ENCODE data around the gene ENPP6.

ENPP6 gene

DNA sequence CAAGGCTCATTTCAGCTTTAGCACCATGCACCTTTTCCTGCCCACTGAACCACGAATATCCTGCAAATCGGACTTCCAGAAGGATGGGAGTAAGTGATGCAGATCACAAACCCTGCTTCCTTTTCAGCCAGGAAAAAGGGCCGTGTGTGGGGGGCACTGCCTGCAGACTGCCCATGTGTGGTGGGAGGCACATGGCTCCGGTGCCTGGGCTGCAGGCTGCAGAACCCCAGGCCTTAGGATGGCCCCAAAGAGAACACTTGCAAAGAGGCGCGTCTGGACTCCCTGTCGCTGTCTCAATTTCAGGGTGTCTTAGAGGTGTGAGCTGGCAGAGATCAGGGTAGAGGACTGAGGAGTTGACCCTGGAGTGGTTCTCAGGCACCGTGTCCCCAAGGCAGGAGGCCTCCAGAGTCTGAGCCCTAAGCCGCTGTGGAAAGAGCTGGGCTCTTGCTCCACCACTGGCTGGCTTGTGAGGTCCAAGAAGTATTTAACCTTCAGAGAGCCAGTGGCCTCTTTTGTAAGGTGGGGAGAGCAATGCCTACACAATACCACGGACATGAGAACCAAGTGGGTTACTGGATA lies 97.0 kb downstream of the ENPP6 start:
- no peak for DNase-seq
- in situ Hi-C loops (cut with HindIII; ENCODE audit: low pct_ligation_motif_present, low pct_unique_long_range_greater_than_20kb, low sequenced_read_pairs): no loop called here

DNA sequence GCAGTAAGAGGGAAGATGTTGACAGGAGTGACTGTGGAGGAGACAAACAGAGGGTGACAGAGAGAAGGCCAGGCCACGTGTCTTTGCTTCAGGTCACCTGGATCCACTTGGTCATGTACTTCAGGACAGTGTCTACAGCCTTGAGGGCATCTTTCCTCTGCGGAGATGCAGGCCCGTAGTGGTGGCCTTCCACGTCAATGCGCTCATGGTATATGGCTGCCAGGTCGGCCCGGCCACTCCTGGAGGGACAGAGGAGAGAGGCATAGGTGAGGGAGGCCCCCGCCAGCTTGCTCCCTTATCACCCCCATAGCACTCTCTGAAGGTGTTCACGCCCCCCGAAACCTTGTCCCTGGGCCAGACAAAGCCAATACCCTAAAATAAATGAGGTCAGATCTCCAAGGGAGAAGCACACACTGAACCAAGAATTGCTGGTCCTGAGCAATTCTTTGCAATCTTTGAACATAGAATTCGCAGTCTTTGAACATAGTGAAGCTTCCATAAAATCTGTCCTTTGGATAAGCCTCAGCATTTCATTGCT lies 99.9 kb downstream of the ENPP6 start:
- DNase-seq: no peak
- in situ Hi-C loops (cut with HindIII; ENCODE audit: low pct_ligation_motif_present, low pct_unique_long_range_greater_than_20kb, low sequenced_read_pairs): no loop called here

DNA sequence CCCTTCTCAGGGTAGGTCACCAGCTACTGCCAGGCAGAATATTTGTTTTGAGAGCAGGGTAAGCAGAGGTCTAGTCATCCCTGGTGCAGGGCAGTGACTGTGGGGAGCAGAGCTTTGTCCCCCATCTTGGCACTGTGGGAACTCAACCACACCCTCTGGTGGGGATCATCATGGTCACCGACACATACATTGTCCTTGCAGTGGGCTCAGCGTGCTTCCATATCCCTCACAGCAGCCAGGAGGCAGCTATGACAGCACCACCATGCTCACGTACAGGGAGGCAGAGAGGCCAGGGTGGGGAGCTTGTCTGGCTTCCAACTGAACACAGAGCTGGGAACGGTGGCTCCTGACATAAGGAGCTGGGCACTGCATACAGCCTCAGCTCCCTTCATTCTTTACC lies 102.3 kb downstream of the ENPP6 start:
- DNase-seq: no peak
- in situ Hi-C loops (cut with HindIII; ENCODE audit: low pct_ligation_motif_present, low pct_unique_long_range_greater_than_20kb, low sequenced_read_pairs): no loop called here

DNA sequence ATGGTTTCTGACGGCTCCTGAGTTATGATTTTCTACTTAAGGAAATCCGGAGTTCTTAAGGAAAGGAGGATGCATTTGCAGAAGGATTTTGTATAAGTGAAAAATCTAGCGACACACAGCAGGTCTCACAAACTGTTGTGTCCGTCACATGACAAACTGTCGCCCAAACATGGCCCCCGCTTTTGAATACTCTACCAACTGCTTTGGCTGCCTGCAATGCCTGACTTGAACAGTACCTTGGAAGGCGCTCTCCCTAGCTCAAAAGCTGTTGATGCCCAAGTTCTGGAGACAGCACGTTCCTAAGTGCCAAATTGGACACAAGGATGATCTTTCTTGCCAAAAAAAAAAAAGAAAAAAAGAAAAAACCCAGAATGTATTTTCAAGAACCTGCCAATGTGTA lies 103.2 kb downstream of the ENPP6 start:
- DNase-seq: no peak
- in situ Hi-C loops (cut with HindIII; ENCODE audit: low pct_ligation_motif_present, low pct_unique_long_range_greater_than_20kb, low sequenced_read_pairs): no loop called here

DNA sequence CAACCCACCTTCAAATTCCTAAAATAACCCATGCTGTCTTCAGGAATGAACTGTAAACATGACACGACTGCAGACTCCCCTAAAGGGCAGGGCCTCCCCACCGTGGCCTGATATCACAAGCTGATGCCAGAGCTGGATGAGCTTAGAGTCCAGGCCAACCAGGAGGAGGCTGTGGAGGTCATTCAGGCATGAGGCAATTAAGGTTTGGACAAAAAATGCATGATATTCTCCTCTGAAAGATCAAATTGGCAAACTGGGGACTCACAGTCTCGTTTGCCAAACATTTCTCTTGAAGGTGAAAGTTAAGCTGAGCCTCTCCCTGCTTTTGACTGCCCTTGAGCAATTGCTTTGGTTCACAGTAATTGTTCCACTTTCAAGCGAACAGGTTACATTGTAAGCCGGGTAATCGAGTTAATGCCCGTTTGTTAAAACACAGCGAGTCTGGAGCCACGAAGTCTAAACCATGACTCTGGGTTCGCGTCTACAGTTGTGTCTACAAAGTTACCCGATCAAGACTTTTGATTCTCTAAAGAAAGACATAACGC lies 105.6 kb downstream of the ENPP6 start:
- DNase-seq: no peak
- in situ Hi-C loops (cut with HindIII; ENCODE audit: low pct_ligation_motif_present, low pct_unique_long_range_greater_than_20kb, low sequenced_read_pairs): no loop called here

DNA sequence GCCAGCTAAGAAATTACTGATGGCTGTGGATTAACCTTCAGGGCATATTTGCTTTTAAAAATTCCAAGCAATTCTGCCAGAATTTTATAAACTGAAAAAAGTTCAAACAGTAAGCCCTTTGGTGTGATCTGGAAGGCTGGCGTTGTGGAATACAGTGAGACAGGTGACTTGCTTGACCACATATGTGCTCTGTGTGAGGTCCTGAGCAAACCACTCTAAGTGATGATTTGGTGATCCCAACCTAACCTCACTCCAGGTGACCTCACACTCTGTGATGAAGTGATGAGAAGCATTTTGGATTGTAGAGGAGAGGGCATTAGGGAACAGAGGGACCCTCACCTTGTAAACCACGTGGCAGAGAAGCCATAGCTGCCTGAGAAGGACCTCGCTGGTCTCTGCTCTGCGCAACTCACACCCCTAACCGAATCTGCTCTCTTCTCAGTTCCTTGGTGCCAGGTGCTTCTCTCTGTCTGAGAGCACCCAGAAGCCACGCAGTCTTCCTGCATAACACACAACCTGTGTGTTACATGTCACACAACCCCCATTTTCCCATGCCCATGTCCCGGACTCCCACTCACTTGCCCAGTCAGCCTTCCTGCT lies 106.3 kb downstream of the ENPP6 start:
- in situ Hi-C loops (cut with HindIII; ENCODE audit: low pct_ligation_motif_present, low pct_unique_long_range_greater_than_20kb, low sequenced_read_pairs): no loop called here
- no peak for DNase-seq

DNA sequence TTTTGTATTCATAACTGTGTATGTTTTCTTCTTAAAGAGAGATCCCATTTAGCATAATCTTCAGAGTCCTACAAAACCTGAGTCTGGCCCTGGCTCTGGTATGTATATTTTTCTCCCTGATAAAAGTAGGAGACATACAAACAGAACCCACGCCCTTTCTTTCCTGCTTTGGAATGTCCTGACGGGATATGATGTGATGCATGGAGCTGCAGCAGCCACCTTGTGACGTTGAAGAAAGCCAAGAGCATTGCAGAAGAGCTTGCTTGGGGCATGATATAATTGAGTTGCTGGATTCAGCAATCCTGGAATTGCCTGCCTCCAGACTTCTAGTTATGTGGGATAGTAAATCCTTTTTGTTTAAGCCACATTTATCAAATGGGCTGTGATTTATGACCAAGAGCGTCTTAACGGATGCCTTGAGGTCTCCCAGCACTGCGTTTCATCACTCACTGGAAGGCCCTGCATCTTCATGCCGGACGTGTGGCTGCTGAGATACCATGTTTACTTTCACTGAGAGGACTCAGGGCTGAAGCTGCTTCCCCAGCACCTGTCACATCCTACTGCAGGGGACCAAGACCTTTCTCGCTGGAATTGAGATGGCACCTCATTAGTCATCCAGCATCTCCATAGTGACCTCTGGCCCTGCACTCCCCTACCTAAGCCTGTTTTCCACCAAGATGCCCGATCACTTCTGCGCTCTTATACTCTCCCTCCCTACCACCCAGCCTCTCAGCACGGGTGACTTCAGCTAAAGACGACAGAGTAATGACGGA lies 107.0 kb downstream of the ENPP6 start:
- DNase-seq: no peak
- in situ Hi-C loops (cut with HindIII; ENCODE audit: low pct_ligation_motif_present, low pct_unique_long_range_greater_than_20kb, low sequenced_read_pairs): no loop called here

DNA sequence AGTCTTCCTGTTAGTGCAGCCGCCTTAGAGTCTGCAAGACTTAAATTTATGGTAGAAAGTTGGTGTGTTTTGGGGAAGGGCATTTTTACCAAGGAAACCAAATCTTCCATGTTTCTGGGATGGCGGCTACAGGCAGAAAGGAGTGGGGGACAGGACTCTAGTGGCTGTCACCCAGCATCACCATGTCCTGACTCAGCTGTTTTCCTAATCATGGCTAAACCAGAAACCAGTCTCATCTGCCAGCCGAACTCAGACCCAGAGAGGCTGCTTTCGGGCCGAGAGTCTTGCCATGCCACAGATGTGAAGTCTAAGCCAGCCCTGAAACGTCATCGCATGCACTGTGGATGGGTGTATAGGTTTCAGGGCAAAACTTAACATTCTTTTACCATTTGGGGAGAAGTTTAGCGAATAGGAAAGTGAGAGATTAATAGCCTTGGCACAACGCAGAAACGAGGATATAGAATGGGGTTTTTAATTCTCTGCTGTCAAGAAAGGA lies 109.6 kb downstream of the ENPP6 start:
- in situ Hi-C loops (cut with HindIII; ENCODE audit: low pct_ligation_motif_present, low pct_unique_long_range_greater_than_20kb, low sequenced_read_pairs): no loop called here
- no peak for DNase-seq

DNA sequence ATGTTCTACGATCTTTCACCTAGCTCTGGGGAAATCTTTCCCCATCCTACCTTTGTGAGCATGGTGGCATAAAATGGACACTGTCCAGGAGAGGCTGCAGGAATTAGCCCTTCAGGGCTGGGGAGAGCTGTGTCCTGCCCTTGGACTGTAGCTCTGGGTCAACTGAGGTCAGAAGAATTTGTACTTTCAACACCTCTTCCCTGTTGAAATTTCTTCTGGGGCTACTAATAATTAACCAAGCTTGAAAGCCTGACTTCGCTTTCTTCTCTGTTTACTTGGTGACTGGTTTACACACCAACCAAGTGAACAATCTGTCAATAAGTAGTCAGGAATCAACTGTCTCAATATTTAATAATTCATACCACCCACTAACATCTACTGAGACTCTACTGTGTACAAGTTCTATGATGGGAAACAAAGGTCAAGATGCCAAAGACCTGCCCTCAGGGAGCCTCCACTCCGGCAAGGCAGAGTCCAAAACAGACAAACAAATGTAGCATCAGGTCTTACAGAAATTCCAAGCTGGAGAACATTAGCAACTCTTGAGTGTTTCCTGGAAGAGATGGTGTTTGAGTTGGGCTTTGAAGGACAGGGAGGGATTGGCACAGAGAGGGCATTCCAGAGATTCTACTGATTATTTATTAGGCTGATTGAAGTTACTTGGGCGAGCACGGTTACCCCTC lies 113.1 kb downstream of the ENPP6 start:
- DNase-seq: no peak
- in situ Hi-C loops (cut with HindIII; ENCODE audit: low pct_ligation_motif_present, low pct_unique_long_range_greater_than_20kb, low sequenced_read_pairs): no loop called here

DNA sequence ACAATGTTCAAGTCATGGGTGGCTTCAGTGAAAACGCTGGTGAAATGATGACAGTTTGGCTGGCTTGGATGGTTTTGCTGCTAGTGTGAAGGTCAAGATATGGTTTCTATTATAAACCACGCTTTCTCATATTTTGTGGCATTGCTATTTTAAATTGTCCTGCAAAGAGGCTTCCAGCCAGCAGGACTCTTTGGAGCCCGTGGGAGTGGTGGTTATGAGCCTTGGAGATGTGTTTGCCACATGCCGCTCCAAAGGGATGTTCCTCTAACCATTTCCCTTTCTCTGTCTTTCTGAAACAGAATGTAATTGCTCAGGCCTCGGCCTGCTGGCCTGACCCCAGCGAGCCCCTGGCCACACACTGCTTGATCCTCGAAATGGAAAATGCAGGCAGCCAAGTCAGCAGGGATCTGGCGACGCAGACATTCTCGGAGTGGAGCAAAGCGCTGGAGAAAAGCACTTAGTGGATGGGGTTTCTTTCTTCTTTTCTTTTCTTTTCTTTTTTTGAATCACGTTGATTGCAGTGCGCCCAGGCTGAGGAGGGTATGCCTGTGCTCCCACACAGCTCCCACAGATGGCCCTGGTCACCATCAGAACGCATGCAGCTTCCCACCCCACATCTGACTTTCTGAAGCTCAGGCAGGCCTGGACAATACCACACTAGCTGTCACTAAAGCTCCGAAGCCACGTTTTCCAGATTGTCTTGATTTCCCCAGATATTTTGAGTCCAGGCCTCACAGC lies 114.0 kb downstream of the ENPP6 start:
- in situ Hi-C loops (cut with HindIII; ENCODE audit: low pct_ligation_motif_present, low pct_unique_long_range_greater_than_20kb, low sequenced_read_pairs): no loop called here
- no peak for DNase-seq

DNA sequence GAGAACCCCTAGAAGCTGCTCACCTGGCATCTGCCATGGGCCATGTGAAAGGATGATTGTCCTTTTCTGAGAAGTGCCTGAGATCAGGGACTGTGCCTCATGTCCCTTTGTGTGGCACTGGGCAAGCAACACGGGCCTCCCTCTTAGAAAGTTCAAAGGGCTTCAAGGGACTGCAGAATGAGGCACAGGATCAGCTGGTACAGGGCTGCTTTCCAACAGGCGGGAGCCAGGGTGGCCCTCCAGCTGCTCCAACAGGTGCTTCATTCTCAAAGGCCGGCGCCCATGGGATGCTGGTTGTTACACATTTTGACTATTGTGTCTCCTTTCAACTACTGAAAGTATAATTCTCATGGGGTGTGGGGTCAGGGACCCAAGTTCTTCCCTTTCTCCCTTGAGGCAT lies 114.7 kb downstream of the ENPP6 start:
- in situ Hi-C loops (cut with HindIII; ENCODE audit: low pct_ligation_motif_present, low pct_unique_long_range_greater_than_20kb, low sequenced_read_pairs): no loop called here
- no peak for DNase-seq

DNA sequence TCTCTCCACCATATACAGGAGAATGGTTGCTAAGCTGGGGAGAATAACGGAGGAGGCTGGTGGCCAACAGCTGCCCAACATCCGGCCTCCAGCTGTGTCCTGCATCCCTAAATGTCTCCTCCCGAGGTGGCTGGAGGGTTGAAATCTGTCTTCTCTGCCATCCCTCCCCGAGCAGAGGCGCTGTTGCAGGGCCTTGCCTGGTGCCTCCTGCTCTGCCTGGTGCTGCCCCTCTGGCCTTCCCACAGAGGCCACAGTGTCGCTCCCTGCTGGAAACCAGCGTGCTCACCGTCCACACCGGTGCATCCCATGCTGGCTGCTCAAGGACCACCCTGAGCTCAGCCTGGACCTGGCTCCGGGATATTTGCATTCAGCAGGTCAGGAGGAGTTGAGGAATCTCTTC lies 115.2 kb downstream of the ENPP6 start:
- DNase-seq: no peak
- in situ Hi-C loops (cut with HindIII; ENCODE audit: low pct_ligation_motif_present, low pct_unique_long_range_greater_than_20kb, low sequenced_read_pairs): no loop called here

DNA sequence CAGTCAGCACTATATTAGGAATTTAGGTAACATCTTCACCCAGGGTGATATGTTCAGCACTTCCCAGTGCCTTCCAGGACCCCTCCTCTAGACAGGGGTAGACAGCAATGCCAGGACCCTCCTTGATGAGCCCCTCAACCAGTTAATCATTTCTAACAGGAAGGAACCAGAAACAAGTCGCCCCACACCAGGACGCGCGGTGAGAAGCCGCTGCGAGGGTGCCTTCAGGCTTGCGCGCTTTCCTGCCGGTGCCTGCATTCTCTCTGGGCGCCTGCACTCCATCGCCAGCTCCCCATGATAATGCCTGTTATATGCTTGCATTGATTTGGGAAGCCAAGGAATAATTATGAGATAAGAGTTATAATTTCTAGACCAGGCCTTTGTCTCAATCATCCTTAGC lies 116.0 kb downstream of the ENPP6 start:
- no peak for DNase-seq
- in situ Hi-C loops (cut with HindIII; ENCODE audit: low pct_ligation_motif_present, low pct_unique_long_range_greater_than_20kb, low sequenced_read_pairs): no loop called here

DNA sequence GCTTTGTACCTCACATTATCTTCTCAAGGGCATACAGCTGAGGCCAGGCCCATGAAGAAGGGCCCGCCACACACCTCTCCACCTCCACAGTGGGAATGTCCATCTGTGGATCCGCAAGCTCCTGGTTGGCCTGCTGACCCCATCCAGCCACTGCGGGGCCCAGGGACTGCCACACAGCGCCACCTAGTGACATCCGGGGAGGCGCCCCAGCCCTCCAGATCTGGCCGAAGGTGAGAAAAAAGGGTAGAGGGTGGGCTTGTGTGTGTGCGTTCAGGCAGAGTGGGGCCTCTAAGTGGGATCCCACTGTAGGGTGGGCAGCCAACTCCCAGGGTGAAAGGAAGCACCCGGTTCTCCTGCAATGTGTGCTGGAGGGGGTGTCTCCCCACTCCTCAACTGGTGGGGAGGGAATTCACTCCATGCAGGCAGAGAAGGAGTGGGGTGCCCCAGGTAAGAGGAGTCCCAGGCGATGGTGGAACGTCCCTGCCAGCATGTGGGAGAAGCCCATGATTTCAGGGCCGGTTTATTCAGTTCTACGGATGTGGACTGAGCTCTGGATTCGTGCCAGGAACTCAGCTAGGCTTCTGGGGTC lies 117.3 kb downstream of the ENPP6 start:
- DNase-seq: peak; percentile 44

DNA sequence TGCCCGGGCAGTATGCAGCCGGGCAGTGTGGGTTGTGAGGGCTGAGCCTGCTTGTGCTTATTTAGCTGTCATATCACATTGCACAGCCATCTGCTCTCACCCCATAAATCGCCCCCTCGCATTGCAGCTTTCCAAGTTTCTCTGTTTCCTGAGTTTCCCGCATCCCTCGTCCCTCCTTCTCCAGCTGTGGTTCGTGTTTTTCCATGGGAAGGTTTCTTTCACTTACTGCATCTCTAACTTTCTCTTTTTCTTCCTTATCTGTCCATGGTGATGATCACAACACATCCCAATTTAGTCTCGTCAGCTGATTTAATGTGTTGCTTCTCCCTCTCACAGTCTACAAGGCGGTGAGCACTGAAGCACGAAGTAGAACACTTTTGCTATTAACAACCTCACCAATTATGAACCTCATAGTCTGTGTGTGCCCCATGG lies 118.1 kb downstream of the ENPP6 start:
- DNase-seq: no peak
- in situ Hi-C loops (cut with HindIII; ENCODE audit: low pct_ligation_motif_present, low pct_unique_long_range_greater_than_20kb, low sequenced_read_pairs): no loop called here

More for the DNA sequence above, 117.3 kb downstream of the ENPP6 start:
- in situ Hi-C loops (cut with HindIII; ENCODE audit: low pct_ligation_motif_present, low pct_unique_long_range_greater_than_20kb, low sequenced_read_pairs): no loop called here

DNA sequence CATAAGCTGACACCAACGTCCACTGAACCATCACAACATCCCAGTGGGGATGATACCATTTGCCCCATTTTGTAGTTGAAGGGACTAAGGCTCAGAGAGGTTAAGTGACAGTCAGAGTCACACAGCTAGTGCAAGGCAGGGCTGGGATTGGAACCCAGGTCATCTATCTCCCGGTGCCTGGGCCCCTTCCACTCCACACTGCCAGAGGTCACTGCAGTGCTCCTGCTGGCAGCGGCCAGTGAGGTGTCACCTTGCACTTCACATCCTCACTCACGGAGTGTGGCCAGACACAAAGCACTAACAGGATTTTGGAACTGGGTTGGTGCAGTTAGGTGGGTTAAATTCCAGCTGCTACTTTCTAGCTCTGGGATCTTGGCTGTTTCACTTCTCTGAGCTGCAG lies 118.7 kb downstream of the ENPP6 start:
- in situ Hi-C loops (cut with HindIII; ENCODE audit: low pct_ligation_motif_present, low pct_unique_long_range_greater_than_20kb, low sequenced_read_pairs): no loop called here
- no peak for DNase-seq

DNA sequence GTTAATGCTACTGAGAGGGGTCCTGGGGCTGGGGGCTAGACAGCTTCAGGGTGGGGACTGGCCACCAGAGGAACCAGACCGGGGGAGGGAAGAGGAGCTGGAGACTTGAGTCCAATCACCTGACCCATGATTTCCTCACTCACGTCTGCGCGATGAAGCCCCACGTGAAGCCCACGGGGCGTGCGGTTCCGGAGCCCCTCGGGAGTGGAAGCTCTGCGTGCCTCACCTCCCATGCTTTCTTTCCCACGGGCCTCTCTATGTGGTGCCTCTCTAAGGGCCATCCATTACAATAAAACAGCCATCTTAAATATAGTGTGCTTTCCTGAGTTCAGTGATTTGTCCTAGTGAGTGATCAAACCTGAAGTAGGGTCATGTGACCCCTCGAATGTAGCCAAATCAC lies 119.9 kb downstream of the ENPP6 start:
- in situ Hi-C loops (cut with HindIII; ENCODE audit: low pct_ligation_motif_present, low pct_unique_long_range_greater_than_20kb, low sequenced_read_pairs): no loop called here
- DNase-seq: no peak

DNA sequence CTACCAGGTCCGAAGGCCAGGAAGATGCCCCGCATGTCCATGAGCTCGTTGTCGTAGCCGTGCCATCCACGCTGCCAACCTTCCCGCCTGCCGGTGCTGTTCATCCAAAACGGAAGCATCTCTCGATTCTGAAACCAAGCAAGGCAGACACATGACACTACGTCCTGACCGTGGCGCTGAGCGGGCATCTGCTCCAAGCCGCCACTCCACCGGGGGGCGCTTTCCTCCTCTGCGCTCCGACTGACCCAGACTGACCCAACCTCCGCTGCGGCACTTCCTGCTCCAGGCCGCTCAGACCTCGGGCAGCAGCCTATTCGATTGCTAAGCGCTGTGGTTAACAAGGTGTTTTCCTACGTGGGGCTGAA lies 120.5 kb downstream of the ENPP6 start:
- no peak for DNase-seq
- in situ Hi-C loops (cut with HindIII; ENCODE audit: low pct_ligation_motif_present, low pct_unique_long_range_greater_than_20kb, low sequenced_read_pairs): no loop called here

All from ACHN (cell line).